Measurements from ENCODE around the gene SYT14.

- TF ChIP-seq CTCF (IDR thresholded peaks at IDR 0.05; ENCODE audit: low read length) (no peak), EZH2phosphoT487 (IDR thresholded peaks at IDR 0.05; ENCODE audit: low read length) (no peak)
Measured at GRCh38 chr1:209929751-209930150, 8.3 kb upstream of the SYT14 start.
